ENCODE results near the gene RBBP9. TPM values are rescaled to one million over a fixed set of nuclear protein-coding genes. Genes with fewer than 3 reads are reported as not detected.

The RBBP9 gene
- 9.7 and 11.0 TPM in 2 replicates for total RNA-seq

DNA sequence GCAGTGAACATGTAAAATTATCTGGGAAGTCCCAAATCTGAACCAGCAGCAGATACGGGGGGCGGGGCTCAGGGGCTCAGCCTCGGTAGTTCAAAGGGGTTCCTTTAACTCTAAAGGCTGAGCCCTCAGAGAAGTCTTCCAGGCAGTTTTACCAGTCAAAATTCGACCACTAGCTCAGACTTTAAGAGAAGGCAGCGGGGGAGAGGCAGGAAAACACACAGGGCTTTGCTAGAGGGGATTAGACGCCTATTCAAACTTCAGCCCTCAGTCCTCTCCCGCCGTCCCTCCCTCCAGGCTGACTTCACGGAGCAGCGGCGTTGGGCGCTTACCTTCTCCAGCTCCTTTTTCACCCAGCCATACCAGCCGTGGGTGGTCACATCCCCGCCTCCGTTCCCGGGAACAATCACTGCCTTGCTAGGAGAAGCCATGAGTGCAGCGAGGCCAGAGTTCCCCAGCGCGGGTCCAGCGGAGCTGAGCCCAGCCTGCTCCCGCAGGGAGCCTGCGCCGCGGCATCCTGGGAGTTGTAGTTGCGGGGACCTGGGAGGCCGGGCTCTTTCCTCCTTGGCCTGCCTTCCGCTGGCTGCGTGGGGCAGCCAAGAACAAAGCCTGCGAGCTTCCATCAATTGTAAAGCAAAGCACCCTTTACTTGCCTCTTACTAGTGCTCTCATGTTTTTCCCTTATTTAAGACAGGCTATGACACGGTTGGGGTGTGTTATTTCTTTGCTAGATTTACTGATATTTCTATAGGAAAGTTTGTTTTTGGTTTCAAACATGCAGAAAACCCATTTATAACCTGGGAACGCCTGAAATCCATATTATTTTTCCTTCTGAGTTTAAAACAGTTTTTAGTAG, at the start of gene RBBP9:
TSS of gene RBBP9 (minus strand) at position 486 of the 853 bp plus-strand sequence. CDS start at position 428, 58 bp downstream.

DNA sequence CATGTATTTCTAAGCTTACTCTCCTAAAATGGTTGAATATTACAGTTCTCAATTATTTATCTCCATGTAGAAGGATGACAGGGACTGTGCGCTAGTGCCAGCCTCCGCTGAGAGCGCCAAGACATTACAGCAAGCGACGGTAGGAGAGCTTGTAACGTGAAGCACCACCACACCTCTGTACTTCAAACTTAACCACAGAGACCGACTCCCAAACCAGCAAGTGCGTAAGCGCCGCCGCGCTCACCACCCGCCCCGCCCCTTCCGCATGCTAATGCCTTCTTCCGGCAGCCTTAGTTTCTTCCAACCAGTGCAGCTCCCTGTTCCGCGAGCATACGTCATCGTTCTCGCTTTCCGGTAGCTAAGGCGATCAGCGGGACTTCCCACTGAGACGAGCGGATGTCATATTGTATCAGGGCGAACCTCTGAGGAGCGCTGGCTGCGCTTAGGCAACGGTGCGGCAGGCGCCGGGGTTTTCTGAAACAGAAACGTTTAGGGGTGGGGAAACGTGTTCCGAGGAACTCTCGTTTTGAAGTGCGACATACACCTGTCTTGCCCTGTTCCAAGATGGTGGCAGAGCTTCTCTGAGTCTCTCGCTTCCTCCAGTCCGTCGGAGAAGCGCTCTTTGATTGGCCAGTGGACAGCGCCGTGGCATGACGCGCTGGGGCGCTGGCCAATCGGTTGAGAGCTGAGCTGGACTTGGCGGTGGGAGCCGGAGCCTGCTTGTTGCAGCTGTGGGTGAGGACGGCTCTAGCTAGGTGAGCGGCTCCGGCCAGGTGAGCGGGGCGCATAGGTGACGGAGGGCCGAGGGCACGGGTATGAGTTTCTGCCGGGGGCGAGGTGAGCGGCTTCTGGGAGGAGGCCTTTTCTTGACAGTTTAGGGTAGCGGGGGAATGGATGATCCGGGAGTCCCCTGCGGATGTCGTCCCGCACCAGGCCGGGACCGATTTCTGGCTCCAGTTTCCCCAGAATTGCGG, 10.5 kb upstream of the RBBP9 start, which contains the start of gene SEC23B:
TSS of gene SEC23B (plus strand) at position 723 of the 974 bp plus-strand sequence. CDS start 2,896 bp downstream, outside the sequence.

DNA sequence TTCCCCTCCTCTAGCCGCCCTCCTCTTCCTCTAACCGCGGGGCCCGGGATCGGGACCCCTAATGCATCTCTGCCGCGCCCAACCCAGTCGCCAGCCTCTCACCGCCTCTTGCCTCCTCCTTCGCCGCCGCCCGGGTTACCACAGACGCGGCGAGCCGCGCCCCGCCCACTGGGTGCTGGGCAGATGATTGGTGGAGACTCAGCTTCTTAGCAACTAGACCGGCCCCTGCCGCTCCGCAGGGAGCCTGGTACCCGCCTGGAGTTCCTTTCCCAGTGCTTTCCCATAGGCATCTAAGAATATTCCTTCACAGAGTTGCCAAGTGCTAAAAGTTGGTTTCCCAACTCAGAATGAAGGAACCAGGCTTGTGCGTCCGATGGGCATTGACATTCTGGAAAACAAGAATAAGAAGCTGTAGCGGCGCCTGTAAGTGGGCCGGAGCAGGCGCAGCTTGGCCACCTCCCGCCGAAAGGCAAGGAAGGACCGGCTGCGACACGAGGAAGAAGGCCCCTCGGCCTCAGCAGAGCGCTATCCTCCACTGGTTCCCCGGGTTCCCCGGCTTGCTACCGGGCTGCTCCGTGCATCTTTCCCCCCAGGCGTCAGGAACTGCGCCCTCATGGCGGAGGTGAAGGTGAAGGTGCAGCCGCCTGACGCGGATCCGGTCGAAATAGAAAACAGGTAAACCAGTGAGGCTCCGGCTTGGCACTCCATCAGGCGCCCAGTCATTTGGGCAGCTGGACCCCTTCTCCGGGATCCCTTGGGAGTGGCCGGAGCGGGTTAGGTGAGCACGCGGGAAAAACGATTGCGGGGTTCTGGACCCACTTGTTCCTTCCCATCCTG, 29.9 kb downstream of the RBBP9 start, which contains the start of the genes DZANK1 and POLR3F:
TSS of gene DZANK1 (minus strand) at position 137 of the 837 bp plus-strand sequence. CDS start 1,672 bp downstream, outside the sequence.
TSS of gene POLR3F (plus strand) at position 497 of the 837 bp plus-strand sequence. CDS start at position 614, 117 bp downstream.

Other genes with a start within 250 kb of the RBBP9 start
- gene ZNF133, start 208.7 kb downstream of the RBBP9 start, total RNA-seq = 12.8 and 16.7 TPM in 2 replicates
- gene DZANK1, start 30.2 kb downstream of the RBBP9 start, total RNA-seq = 0.17 and 0.35 TPM in 2 replicates
- gene POLR3F, start 29.8 kb downstream of the RBBP9 start, total RNA-seq = 5.6 and 7.7 TPM in 2 replicates
- gene SEC23B, start 10.7 kb upstream of the RBBP9 start, total RNA-seq = 18.0 and 38.7 TPM in 2 replicates
- gene SMIM26, start 70.2 kb upstream of the RBBP9 start, total RNA-seq = 87.6 and 161 TPM in 2 replicates
- 56.0 and 73.3 TPM in 2 replicates for gene DTD1, start 90.8 kb upstream of the RBBP9 start, total RNA-seq

Data from pericardium fibroblast (primary cell).